ENCODE results near the gene HHIPL2.

GRCh38 chr1:222557574-222557973, 9.7 kb upstream of the HHIPL2 start:
- TF ChIP-seq ZNF70 (CRISPR knock-in tag; IDR thresholded peaks at IDR 0.05) (no peak), ZC3H10 (CRISPR knock-in tag; IDR thresholded peaks at IDR 0.05) (no peak), ZNF565 (CRISPR knock-in tag; conservative IDR thresholded peaks at IDR 0.05; ENCODE audit: low read depth) (no peak), CSRNP3 (CRISPR knock-in tag; IDR thresholded peaks at IDR 0.05) (no peak), CSDC2 (CRISPR knock-in tag; IDR thresholded peaks at IDR 0.05) (no peak), CREB5 (CRISPR knock-in tag; IDR thresholded peaks at IDR 0.05; ENCODE audit: low read depth) (no peak), PATZ1 (CRISPR knock-in tag; IDR thresholded peaks at IDR 0.05; ENCODE audit: borderline replicate concordance) (no peak), GLIS3 (CRISPR knock-in tag; IDR thresholded peaks at IDR 0.05) (no peak)

Data from SK-N-SH treated with all-trans-retinoic acid at 6 μM for 48 hours (cell line).